Heart left ventricle (tissue), 13 donors: ENCODE data around the gene SYT12.

ENCODE experiments used
- CTCF ChIP-seq, 12 donors: fragments of 200-600 bp; sonication (generic) in 4 of 12; IDR thresholded peaks; one replicate each; pipeline versions ENCODE4 v1.5.0 to v1.8.0; 2018 to 2022; ENCODE audit warnings: antibody characterized with exemption in 12 of 12, mild to moderate bottlenecking in 5 of 12
- POLR2A ChIP-seq, 2 donors: fragments of 450-650 bp; IDR thresholded peaks; one replicate each; pipeline ENCODE4 v1.6.1; 2017; ENCODE audit warnings: antibody characterized with exemption in 2 of 2, mild to moderate bottlenecking in 2 of 2, moderate library complexity in 2 of 2
- donor health status: ischemic (EF 13 %, LVEDD 7.1; RV severe dilation, severe dysfunction).
- donor health status: DM: no; HTN: yes; CAD: no.
- donor health status: DM: no; HTN: no; CAD: no.
- donor health status: ischemic (EF 25% LVEDD 6.9; RV normal size, moderate dysfunction).
- donor health status: ischemic (EF 25% LVEDD 5.7; RV mildly dilated, moderate dysfunction).
- donor health status: ischemic (EF 35%, LVEDD 5.7; RV mildly dilated, moderate dysfunction).
- donor health status: nonischemic (EF 11% LVEDD 7.7; RV severe dilation, severe dysfunction).
- donor health status: DM: yes; HTN: yes; CAD: no.
- donor health status: PGD.
- donor health status: ischemic (EF 29% LVEDD 5.4; RV normal size, mild dysfunction).
- donor health status: nonischemic (EF 23%, LVEDD 6.1; RV moderate dilation, normal function).

GRCh38 chr11:66975405-66976027 lies 47.4 kb upstream of the SYT12 start:
- TF ChIP-seq POLR2A (IDR thresholded peaks at IDR 0.05) (no peak), CTCF (IDR thresholded peaks at IDR 0.05) (no peak)
